Endothelial cell of umbilical vein (primary cell): ENCODE data around the gene C2CD3. TPM values are rescaled to one million over a fixed set of nuclear protein-coding genes. Genes with fewer than 3 reads are reported as not detected.

Source experiments
- BruUV-seq: library from RNA; stranded (reverse); fragments of 400-500 nt; replicated peaks from 2 replicates; lab custom pipeline; 2021; lab: Mats Ljungman, UMichigan
- CTCF ChIA-PET: fragments of 300-600, 350-600 bp; sonication (Branson Sonifier 250); formaldehyde crosslinking; loops from one replicate; lab custom pipeline; 2021; ENCODE audit warnings: antibody characterized with exemption, inconsistent platforms; lab: Charles Lee
- POLR2A ChIA-PET: fragments of 300-600, 350-600 bp; sonication (Branson Sonifier 250); formaldehyde crosslinking; loops from one replicate; lab custom pipeline; 2021; ENCODE audit warnings: antibody characterized with exemption, inconsistent platforms; lab: Charles Lee
- DNase-seq: peaks from one replicate; pipeline ENCODE4 v3.0.0-alpha.2; 2011; ENCODE audit warnings: low read depth, low spot score
- FAIRE-seq: peaks from 2 replicates; lab custom pipeline; 2011; peaks lifted over from hg19 to GRCh38; lab: Jason Lieb, UNC
- H2AFZ ChIP-seq: 2 replicates; pipeline ENCODE4 v1.6.0; 2012; ENCODE audit warnings: low read depth, low read length, control low read depth, inconsistent platforms
- H3K27ac ChIP-seq: 2 replicates; pipeline ENCODE4 v1.5.1; 2011; ENCODE audit warnings: low read depth, mild to moderate bottlenecking, control low read depth, low read length, moderate library complexity; ENCODE audit not compliant: insufficient read depth
- H3K27me3 ChIP-seq, 2 experiments: 2 replicates each; pipeline versions ENCODE4 v1.6.0 to v1.6.1; 2011; ENCODE audit warnings: low read length in 2 of 2, mixed read lengths in 1 of 2; ENCODE audit not compliant: control insufficient read depth in 2 of 2, insufficient read depth in 2 of 2
- H3K36me3 ChIP-seq, 2 experiments: 2 replicates in 1 of 2; 3 replicates in 1 of 2; pipeline ENCODE4 v1.5.1; 2011; ENCODE audit warnings: low read length in 2 of 2, mild to moderate bottlenecking in 1 of 2, moderate library complexity in 1 of 2; ENCODE audit not compliant: control insufficient read depth in 2 of 2, insufficient read depth in 2 of 2; ENCODE audit errors: extremely low read depth in 1 of 2
- H3K4me1 ChIP-seq: 3 replicates; pipeline ENCODE4 v1.5.1; 2011; ENCODE audit warnings: mild to moderate bottlenecking, low read length; ENCODE audit not compliant: control insufficient read depth, insufficient read depth; ENCODE audit errors: extremely low read depth
- H3K4me2 ChIP-seq: 2 replicates; pipeline ENCODE4 v1.6.1; 2011; ENCODE audit warnings: low read length, control low read depth, mixed read lengths; ENCODE audit not compliant: insufficient read depth
- H3K4me3 ChIP-seq, 3 experiments: fragments of 200-600 bp in 1 of 3; sonication (generic), shearing (Covaris generic) in 1 of 3; replicated peaks in 1 of 3; 2 replicates each; pipeline ENCODE4 v1.5.1; 2011 to 2016; ENCODE audit warnings: control low read depth in 3 of 3, low read length in 3 of 3, mild to moderate bottlenecking in 2 of 3, inconsistent platforms in 1 of 3, low read depth in 1 of 3, moderate library complexity in 1 of 3; ENCODE audit not compliant: insufficient read depth in 1 of 3
- H3K79me2 ChIP-seq: 2 replicates; pipeline ENCODE4 v1.6.0; 2012; ENCODE audit warnings: low read length, inconsistent platforms; ENCODE audit not compliant: control insufficient read depth, insufficient read depth
- H3K9ac ChIP-seq: replicated peaks from 2 replicates; pipeline ENCODE3; 2011; ENCODE audit warnings: low read length, control low read depth; ENCODE audit not compliant: insufficient read depth; ENCODE audit errors: extremely low read depth
- H3K9me1 ChIP-seq: replicated peaks from 3 replicates; pipeline ENCODE4 v1.6.0; 2011; ENCODE audit warnings: mild to moderate bottlenecking, low read length; ENCODE audit not compliant: control insufficient read depth, insufficient read depth; ENCODE audit errors: extremely low read depth
- H3K9me3 ChIP-seq: replicated peaks from 2 replicates; pipeline ENCODE4 v1.5.1; 2012; ENCODE audit warnings: low read length, inconsistent platforms; ENCODE audit not compliant: control insufficient read depth, insufficient read depth
- H4K20me1 ChIP-seq: replicated peaks from 2 replicates; pipeline ENCODE3; 2011; ENCODE audit warnings: mild to moderate bottlenecking, low read length; ENCODE audit not compliant: control insufficient read depth, insufficient read depth; ENCODE audit errors: extremely low read depth
- EZH2 ChIP-seq: IDR thresholded peaks from 2 replicates; pipeline ENCODE4 v1.6.1; 2012; ENCODE audit warnings: borderline replicate concordance, low read depth, mild to moderate bottlenecking, moderate library complexity, low read length, inconsistent platforms; ENCODE audit not compliant: severe bottlenecking
- FOS ChIP-seq: IDR thresholded peaks from 2 replicates; pipeline ENCODE4 v1.6.1; 2011; ENCODE audit warnings: mild to moderate bottlenecking, low read length, moderate library complexity, borderline replicate concordance; ENCODE audit not compliant: insufficient read depth
- GATA2 ChIP-seq: IDR thresholded peaks from 2 replicates; pipeline ENCODE4 v1.7.0; 2011; ENCODE audit warnings: low read depth, mild to moderate bottlenecking, moderate library complexity, mixed read lengths, low read length; ENCODE audit not compliant: insufficient read length, insufficient read depth
- JUN ChIP-seq: IDR thresholded peaks from 2 replicates; pipeline ENCODE4 v1.6.1; 2011; ENCODE audit warnings: borderline replicate concordance, low read depth; ENCODE audit not compliant: insufficient read length, insufficient read depth
- MAX ChIP-seq: IDR thresholded peaks from 2 replicates; pipeline ENCODE4 v1.6.1; 2011; ENCODE audit not compliant: insufficient read depth, insufficient read length
- MYC ChIP-seq: IDR thresholded peaks from one replicate; pipeline ENCODE4 v1.6.1; 2011; ENCODE audit warnings: mild to moderate bottlenecking, low read depth, low read length
- POLR2A ChIP-seq: IDR thresholded peaks from 2 replicates; pipeline ENCODE4 v1.6.1; 2012; ENCODE audit warnings: low read depth, mild to moderate bottlenecking, control low read depth, low read length
- POLR2AphosphoS5 ChIP-seq: IDR thresholded peaks from 2 replicates; pipeline ENCODE4 v1.6.1; 2012; ENCODE audit warnings: low read depth, mild to moderate bottlenecking, control low read depth, low read length, moderate library complexity; ENCODE audit not compliant: insufficient read depth
- dilution Hi-C: fragments of 300-500 bp; cut with MboI; formaldehyde crosslinking; loops from one replicate; pipeline ENCODE4 v1.15.0; 2019; ENCODE audit warnings: low sequenced_read_pairs; ENCODE audit not compliant: extremely low pct_ligation_motif_present
- intact Hi-C: fragments of 100-400 bp; cut with micrococcal nuclease; formaldehyde crosslinking; loops from one replicate; pipeline ENCODE4 v1.10.0; 2022
- polyA plus RNA-seq, 4 experiments: library from polyadenylated mRNA; depleted of rRNA in 3 of 4; stranded (reverse) in 3 of 4; unstranded in 1 of 4; fragments of >200 nt; gene quantifications; 2 replicates each; pipeline versions ENCODE4 v1.2.1 to v1.2.3, GENCODE V29; 2011 to 2012; ENCODE audit warnings: missing spikeins in 1 of 4
- total RNA-seq: library from RNA; stranded (reverse); gene quantifications from 2 replicates; pipeline ENCODE4 v1.2.3, GENCODE V29; 2021
- TF ChIP-seq, protein P1 (sequence below), 2 donors: IDR thresholded peaks; 1 replicate in 1 of 2; 2 replicates in 1 of 2; pipeline ENCODE4 v1.5.1; 2011; ENCODE audit warnings: low read length in 2 of 2, mild to moderate bottlenecking in 2 of 2, moderate library complexity in 2 of 2, control low read depth in 1 of 2, inconsistent platforms in 1 of 2, low read depth in 1 of 2; ENCODE audit not compliant: insufficient read depth in 1 of 2; ENCODE audit errors: extremely low read depth in 1 of 2

Gene C2CD3
- total and polyA plus RNA-seq, 2 donors (not counting 3 experiments of a cell fraction or from before 2014, with no cell fraction given): 12.9 to 36.6 TPM

DNA sequence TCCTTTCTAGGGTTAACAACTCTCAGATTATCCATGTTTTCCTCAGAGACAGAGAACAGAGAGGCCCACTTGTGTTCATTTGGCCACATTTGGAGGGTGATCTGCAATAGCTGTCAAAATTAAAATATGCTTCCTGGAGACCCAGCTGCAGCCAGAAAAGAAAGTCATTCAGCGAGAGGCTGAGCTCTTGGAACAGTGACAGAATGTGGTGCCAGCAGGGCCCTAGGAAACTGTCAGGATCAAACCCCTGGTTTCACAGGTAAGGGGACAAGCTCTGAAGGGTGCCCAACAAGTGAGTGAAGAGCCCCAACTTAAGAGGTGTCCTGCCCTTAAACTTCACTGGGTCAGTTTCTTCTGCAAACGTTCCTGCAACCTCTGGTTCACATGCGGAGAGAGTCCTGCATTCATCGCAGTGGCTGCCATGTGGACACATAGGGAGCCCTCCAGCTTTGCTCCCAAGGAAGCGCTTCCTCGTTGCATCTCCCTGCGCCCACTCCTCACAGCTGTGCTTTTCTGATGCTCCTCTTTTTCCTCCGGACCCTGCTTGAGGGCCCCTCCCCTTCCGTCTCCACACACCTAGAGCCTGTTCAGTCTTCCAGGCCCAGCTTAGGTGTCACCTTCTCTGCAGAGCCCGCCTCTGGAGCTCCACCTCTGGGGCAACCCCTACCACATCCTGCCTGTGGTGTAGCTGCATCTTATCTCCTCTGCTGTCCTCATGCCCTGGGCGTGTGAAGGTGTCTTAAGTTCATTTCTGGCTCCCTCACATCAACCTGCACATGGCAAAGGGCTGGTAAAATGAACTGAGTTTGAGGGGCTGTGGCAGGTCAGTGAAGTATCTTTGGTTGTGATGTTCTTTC, 165.8 kb downstream of the C2CD3 start:
- Histone ChIP-seq H3K4me1 (no peaks in the 10 kb centered on the region), H3K27me3 (no peaks in the 10 kb centered on the region), H3K9me3 (no peaks in the 10 kb centered on the region), H3K4me2 (no peak overlapping the region), H3K79me2 (no peaks in the 10 kb centered on the region), H3K4me3 (no peak overlapping the region), H4K20me1 (no peaks in the 10 kb centered on the region), H3K36me3 (no peaks in the 10 kb centered on the region), H3K27ac (no peak overlapping the region), H2AFZ (no peak overlapping the region), H3K9ac (no peak overlapping the region), H3K9me1 (no peaks in the 10 kb centered on the region)
- BruUV-seq: no TSS peak
- ChIA-PET POLR2A (no interaction called here), CTCF (interaction anchor here (1.2 kb wide), 1 partner anchor 10 kb away, joined by 5 read pairs; no protein-coding TSS in a partner anchor)
- no peak for FAIRE-seq
- TF ChIP-seq JUN: no peak
- TF ChIP-seq POLR2AphosphoS5: no peak
- DNase-seq: no peak
- dilution Hi-C loops: no loop called here
- intact Hi-C loops: no loop called here

DNA sequence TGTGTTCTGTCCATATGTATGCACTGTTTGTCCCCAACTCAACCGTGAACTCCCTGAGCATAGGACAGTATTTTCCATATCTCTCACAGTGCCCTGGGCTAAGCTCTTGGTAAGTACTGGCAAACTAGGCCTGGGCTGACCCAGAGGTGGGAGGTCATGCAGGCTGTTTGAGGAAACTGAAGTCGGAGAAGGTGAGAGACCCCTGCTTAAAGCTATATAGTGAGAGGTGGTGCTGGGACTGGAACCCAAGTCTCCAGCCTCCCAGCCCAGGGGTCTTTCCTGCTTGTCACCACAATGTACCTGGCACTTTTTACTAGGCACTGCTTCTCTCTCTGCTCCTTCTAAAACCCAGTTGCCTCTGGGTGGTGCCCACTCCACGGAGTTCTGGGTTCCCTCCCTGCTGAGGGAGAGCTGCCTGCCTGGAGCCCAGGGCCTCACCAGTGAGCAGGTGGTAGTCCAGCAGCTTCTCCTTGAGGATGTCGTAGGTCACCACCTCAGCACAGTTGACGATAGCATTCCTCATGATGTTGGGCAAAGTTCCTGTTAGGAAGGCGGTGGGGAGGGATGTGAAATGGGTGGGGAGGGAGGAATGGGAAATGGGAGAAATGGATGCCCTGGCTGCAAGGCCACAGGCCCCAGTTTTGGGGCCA, 166.6 kb downstream of the C2CD3 start:
- POLR2A ChIA-PET: no interaction called here
- no TSS peak for BruUV-seq
- CTCF ChIA-PET: interaction anchor here (1.2 kb wide), 1 partner anchor 11 kb away, joined by 5 read pairs; no protein-coding TSS in a partner anchor

More for the DNA sequence above, 166.6 kb downstream of the C2CD3 start:
- intact Hi-C loops: no loop called here
- Histone ChIP-seq H3K9ac (no peak overlapping the region), H2AFZ (no peak overlapping the region), H3K27me3 (no peaks in the 10 kb centered on the region), H3K79me2 (no peaks in the 10 kb centered on the region), H3K4me3 (no peak overlapping the region), H3K9me1 (no peaks in the 10 kb centered on the region), H3K36me3 (no peaks in the 10 kb centered on the region), H3K27ac (no peak overlapping the region), H3K4me1 (no peaks in the 10 kb centered on the region), H3K9me3 (no peaks in the 10 kb centered on the region), H4K20me1 (no peaks in the 10 kb centered on the region), H3K4me2 (no peak overlapping the region)
- no peak for TF ChIP-seq MAX
- TF ChIP-seq, protein P1, sequence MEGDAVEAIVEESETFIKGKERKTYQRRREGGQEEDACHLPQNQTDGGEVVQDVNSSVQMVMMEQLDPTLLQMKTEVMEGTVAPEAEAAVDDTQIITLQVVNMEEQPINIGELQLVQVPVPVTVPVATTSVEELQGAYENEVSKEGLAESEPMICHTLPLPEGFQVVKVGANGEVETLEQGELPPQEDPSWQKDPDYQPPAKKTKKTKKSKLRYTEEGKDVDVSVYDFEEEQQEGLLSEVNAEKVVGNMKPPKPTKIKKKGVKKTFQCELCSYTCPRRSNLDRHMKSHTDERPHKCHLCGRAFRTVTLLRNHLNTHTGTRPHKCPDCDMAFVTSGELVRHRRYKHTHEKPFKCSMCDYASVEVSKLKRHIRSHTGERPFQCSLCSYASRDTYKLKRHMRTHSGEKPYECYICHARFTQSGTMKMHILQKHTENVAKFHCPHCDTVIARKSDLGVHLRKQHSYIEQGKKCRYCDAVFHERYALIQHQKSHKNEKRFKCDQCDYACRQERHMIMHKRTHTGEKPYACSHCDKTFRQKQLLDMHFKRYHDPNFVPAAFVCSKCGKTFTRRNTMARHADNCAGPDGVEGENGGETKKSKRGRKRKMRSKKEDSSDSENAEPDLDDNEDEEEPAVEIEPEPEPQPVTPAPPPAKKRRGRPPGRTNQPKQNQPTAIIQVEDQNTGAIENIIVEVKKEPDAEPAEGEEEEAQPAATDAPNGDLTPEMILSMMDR (IDR thresholded peaks at IDR 0.05; ENCODE audit: extremely low read depth in 1 of 2, insufficient read depth in 1 of 2, low read depth in 1 of 2, low read length in 2 of 2): no peak
- no peak for TF ChIP-seq GATA2
- no peak for TF ChIP-seq MYC
- no peak for TF ChIP-seq POLR2A
- TF ChIP-seq JUN: no peak
- no peak for TF ChIP-seq POLR2AphosphoS5
- TF ChIP-seq EZH2: no peak
- no peak for TF ChIP-seq FOS
- FAIRE-seq (no peak), DNase-seq (no peak)
- dilution Hi-C loops: no loop called here
